Measurements from ENCODE around the gene TP53I11. TPM values are rescaled to one million over a fixed set of nuclear protein-coding genes. Genes with fewer than 3 reads are reported as not detected.

TP53I11 gene
- total and polyA plus RNA-seq, 2 of the 13 experiments (the other 11 are each of a cell fraction or from before 2014, with no cell fraction given) = not detected

DNA sequence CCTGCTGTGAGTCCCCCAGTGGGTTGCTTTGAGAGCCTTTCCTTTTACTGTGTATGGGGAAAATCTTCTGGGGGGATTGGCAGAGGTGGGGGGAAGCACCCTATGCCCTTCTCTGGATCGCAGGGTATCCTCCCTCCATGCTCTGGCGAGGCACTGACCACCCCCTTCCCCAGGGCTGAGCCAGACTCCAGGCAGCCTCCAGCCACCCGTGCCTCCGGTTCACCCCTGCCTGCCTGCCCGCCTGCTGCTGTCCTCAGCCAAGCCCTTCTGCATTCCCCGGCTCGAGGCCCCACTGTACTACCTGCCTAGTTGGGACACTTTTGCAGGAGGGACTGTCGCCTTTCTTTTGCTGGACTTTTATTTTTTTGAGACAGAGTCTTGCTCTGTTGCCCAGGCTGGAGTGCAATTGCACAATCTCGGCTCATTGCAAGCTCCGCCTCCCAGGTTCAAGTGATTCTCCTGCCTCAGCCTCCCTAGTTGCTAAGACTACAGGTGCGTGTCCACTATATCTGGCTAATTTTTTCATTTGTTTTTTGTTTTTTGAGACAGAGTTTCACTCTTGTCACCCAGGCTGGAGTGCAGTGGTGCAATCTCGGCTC is 23.8 kb upstream of the TP53I11 start:
- Histone ChIP-seq H2AFZ (ENCODE audit: low read length) (no peak overlapping the region), H3K36me3 (replicated peaks in 1 of 2; ENCODE audit: control insufficient read depth in 1 of 2, insufficient read depth in 2 of 2, low read length in 2 of 2) (no peaks in the 10 kb centered on the region), H3K27me3 (ENCODE audit: control insufficient read depth in 1 of 2, insufficient read depth in 2 of 2, low read length in 2 of 2) (peaks cover 0 to 7% of the 10 kb centered on the region in 2 experiments; a peak in 1 of 5 replicates), H4K20me1 (ENCODE audit: insufficient read depth, low read length) (no peaks in the 10 kb centered on the region), H3K27ac (ENCODE audit: extremely low read length, insufficient read depth, low read length) (no peak overlapping the region), H3K9me3 (ENCODE audit: low read length) (no peaks in the 10 kb centered on the region), H3K9ac (ENCODE audit: insufficient read depth, low read depth, low read length) (no peak overlapping the region), H3K4me2 (ENCODE audit: low read depth, low read length) (no peak overlapping the region), H3K4me3 (replicated peaks in 1 of 3; ENCODE audit: insufficient read depth in 1 of 3, low read depth in 2 of 3, low read length in 3 of 3) (no peak overlapping the region), H3K79me2 (ENCODE audit: insufficient read depth, low read length) (no peaks in the 10 kb centered on the region), H3K4me1 (ENCODE audit: insufficient read depth, low read length) (no peaks in the 10 kb centered on the region)
- TF ChIP-seq ZNF235 (CRISPR knock-in tag; IDR thresholded peaks at IDR 0.05; ENCODE audit: borderline replicate concordance) (no peak), NFYB (CRISPR knock-in tag; IDR thresholded peaks at IDR 0.05) (no peak), ZC3H4 (CRISPR knock-in tag; IDR thresholded peaks at IDR 0.05; ENCODE audit: borderline replicate concordance) (no peak), NR2F6 (IDR thresholded peaks at IDR 0.05) (no peak), NR2F6 (CRISPR knock-in tag; IDR thresholded peaks at IDR 0.05) (no peak), ZNF768 (CRISPR knock-in tag; IDR thresholded peaks at IDR 0.05) (no peak)
- TF ChIP-seq, protein P1, sequence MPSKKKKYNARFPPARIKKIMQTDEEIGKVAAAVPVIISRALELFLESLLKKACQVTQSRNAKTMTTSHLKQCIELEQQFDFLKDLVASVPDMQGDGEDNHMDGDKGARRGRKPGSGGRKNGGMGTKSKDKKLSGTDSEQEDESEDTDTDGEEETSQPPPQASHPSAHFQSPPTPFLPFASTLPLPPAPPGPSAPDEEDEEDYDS (CRISPR knock-in tag; IDR thresholded peaks at IDR 0.05) = no peak
- DNase-seq (ENCODE audit: low spot score) (no peak), FAIRE-seq (no peak), ATAC-seq (no peak)
- ChIA-PET POLR2A (no interaction called here), CTCF (ENCODE audit: low intra/inter-chr PET ratio, low total read pairs) (no interaction called here)
- intact Hi-C loops (cut with micrococcal nuclease; ENCODE audit: unreplicated experiment) = no loop called here
- 29% methylated on average over 10 of the region's 12 CpGs for WGBS (ENCODE audit: low lambda C conversion rate)
- no TSS peak for BruUV-seq (replicated peaks)
- in situ Hi-C loops (cut with HindIII; ENCODE audit: extremely low pct_ligation_motif_present, low pct_unique_long_range_greater_than_20kb) = no loop called here

DNA sequence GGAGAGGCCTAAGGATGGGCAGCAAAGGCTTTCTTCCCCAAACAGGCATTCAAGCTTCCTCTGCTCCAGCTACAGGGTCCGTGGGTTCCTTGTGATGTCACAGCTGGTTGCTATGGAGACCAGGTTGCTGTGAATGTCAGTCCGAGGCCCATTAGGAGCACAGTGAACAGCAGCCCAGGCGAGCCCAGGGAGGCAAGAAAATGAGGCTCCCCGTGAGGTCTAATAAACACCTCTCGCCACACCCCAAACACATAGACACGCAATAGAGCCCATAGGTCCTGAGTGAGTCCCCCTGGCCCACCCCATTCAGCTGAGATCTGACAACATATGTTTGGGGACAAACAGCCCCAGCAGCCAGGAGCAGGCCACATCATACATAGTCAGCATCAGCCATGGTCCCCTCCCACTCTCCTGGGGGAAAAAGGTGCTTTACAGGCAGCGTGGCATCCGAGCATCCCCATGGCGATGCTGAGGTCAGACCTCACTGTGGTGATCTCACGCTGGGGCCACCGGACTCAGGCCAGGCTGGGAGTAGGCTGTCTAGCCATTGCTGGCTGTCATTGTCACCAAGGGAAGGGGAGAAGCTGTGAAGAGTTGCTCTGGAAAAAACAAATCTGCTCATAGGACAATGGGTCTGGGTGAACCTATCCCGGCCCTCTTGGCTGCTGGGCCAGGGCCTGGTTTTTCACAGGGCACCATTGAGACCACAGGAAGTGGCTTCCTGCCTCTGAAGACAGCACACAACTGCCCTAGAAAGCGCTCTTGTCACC is 23.1 kb upstream of the TP53I11 start:
- H3K4me1 ChIP-seq (ENCODE audit: insufficient read depth, low read length) = no peaks in the 10 kb centered on the region
- no TSS peak for BruUV-seq (replicated peaks)
- peaks cover 0 to 7% of the 10 kb centered on the region in 2 experiments; a peak in 1 of 5 replicates for H3K27me3 ChIP-seq (ENCODE audit: control insufficient read depth in 1 of 2, insufficient read depth in 2 of 2, low read length in 2 of 2)
- no peak overlapping the region for H3K27ac ChIP-seq (ENCODE audit: extremely low read length, insufficient read depth, low read length)
- H2AFZ ChIP-seq (ENCODE audit: low read length) = no peak overlapping the region
- H3K4me2 ChIP-seq (ENCODE audit: low read depth, low read length) = no peak overlapping the region
- ATAC-seq = no peak
- H4K20me1 ChIP-seq (ENCODE audit: insufficient read depth, low read length) = no peaks in the 10 kb centered on the region
- DNase-seq (ENCODE audit: low spot score) = no peak
- ChIA-PET POLR2A (no interaction called here), CTCF (ENCODE audit: low intra/inter-chr PET ratio, low total read pairs) (no interaction called here)
- intact Hi-C loops (cut with micrococcal nuclease; ENCODE audit: unreplicated experiment) = no loop called here
- H3K9me3 ChIP-seq (ENCODE audit: low read length) = no peaks in the 10 kb centered on the region
- WGBS (ENCODE audit: low lambda C conversion rate) = 18% methylated on average over 5 of the region's 13 CpGs
- H3K79me2 ChIP-seq (ENCODE audit: insufficient read depth, low read length) = no peaks in the 10 kb centered on the region
- FAIRE-seq = no peak
- H3K36me3 ChIP-seq (replicated peaks in 1 of 2; ENCODE audit: control insufficient read depth in 1 of 2, insufficient read depth in 2 of 2, low read length in 2 of 2) = no peaks in the 10 kb centered on the region
- in situ Hi-C loops (cut with HindIII; ENCODE audit: extremely low pct_ligation_motif_present, low pct_unique_long_range_greater_than_20kb) = no loop called here
- H3K4me3 ChIP-seq (replicated peaks in 1 of 3; ENCODE audit: insufficient read depth in 1 of 3, low read depth in 2 of 3, low read length in 3 of 3) = no peak overlapping the region
- no peak overlapping the region for H3K9ac ChIP-seq (ENCODE audit: insufficient read depth, low read depth, low read length)
- TF ChIP-seq RORA (CRISPR knock-in tag; IDR thresholded peaks at IDR 0.05) = no peak
- no peak for TF ChIP-seq ZNF589 (CRISPR knock-in tag; conservative IDR thresholded peaks at IDR 0.05)
- no peak for TF ChIP-seq ZFP62 (CRISPR knock-in tag; IDR thresholded peaks at IDR 0.05)
- TF ChIP-seq, protein P2, sequence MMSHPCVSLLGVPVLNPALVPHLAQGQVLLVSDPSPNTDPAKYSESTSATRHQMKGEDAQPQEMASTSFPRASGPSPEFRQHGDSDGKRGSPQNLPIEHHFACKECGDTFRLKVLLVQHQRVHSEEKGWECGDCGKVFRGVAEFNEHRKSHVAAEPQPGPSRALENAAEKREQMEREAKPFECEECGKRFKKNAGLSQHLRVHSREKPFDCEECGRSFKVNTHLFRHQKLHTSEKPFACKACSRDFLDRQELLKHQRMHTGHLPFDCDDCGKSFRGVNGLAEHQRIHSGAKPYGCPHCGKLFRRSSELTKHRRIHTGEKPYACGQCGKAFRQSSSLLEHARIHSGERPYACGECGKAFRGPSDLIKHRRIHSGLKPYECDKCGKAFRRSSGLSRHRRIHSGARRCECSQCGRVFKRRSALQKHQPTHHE (CRISPR knock-in tag; IDR thresholded peaks at IDR 0.05; ENCODE audit: borderline replicate concordance) = no peak
- no peak for TF ChIP-seq ZNF556 (CRISPR knock-in tag; IDR thresholded peaks at IDR 0.05; ENCODE audit: borderline replicate concordance)
- TF ChIP-seq, protein P3, sequence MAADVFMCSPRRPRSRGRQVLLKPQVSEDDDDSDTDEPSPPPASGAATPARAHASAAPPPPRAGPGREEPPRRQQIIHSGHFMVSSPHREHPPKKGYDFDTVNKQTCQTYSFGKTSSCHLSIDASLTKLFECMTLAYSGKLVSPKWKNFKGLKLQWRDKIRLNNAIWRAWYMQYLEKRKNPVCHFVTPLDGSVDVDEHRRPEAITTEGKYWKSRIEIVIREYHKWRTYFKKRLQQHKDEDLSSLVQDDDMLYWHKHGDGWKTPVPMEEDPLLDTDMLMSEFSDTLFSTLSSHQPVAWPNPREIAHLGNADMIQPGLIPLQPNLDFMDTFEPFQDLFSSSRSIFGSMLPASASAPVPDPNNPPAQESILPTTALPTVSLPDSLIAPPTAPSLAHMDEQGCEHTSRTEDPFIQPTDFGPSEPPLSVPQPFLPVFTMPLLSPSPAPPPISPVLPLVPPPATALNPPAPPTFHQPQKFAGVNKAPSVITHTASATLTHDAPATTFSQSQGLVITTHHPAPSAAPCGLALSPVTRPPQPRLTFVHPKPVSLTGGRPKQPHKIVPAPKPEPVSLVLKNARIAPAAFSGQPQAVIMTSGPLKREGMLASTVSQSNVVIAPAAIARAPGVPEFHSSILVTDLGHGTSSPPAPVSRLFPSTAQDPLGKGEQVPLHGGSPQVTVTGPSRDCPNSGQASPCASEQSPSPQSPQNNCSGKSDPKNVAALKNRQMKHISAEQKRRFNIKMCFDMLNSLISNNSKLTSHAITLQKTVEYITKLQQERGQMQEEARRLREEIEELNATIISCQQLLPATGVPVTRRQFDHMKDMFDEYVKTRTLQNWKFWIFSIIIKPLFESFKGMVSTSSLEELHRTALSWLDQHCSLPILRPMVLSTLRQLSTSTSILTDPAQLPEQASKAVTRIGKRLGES (CRISPR knock-in tag; IDR thresholded peaks at IDR 0.05; ENCODE audit: borderline replicate concordance) = no peak

Measured in HepG2 (cell line).